NB4 (cell line): Measurements from ENCODE around the gene EIF4G3.

Experiments
- CTCF ChIP-seq: IDR thresholded peaks from one replicate; pipeline ENCODE4 v1.5.1; 2012; ENCODE audit warnings: low read depth, low read length
- MYC ChIP-seq: IDR thresholded peaks from 2 replicates; pipeline ENCODE4 v1.6.1; 2011; ENCODE audit warnings: low read depth, low read length

GRCh38 chr1:20988943-20989342, 187.8 kb downstream of the EIF4G3 start:
- TF ChIP-seq MYC: no peak
- no peak for TF ChIP-seq CTCF
